ENCODE results near the gene CCDC18.
A peak's percentile ranks its signal among the peaks of the same experiment; 100 is the strongest.

The CCDC18 gene

DNA sequence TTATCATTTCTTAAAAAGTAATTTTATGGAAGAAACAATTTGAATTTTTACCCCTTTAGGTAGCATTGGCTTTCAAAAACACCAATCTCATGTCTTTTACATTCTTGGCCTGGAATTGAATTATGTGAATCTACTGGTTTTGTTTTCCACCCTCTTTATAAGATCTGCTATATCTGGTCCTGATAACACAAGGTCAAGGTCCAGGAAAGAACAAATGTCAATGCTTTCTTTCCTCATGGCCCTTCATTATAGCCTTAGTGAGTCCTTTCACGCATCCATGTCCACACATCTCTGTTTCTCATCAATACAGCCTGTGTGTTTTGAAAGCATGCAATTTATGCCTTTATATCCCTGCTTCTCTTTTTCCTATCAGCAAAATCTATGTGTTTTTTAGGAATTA is 141.2 kb downstream of the CCDC18 start:
- no peak for DNase-seq

DNA sequence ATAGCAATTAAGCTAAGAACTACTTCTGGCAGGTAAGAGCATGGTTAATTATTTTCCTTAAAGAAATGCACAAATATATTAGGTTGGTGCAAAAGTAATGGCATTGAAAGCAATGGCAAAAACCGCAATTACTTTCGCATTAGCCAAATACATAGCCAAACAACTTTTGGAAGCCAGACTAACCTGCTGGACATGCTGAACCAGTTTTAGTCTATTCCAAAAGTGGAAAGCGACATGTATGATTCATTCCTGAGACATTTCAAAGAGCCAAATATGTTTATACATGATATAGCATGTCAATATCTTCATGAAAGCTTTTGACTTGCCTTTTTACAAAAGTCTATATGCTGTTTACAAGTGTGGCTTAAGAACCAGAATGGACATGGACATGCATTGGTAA is 141.8 kb downstream of the CCDC18 start:
- DNase-seq, result no peak

DNA sequence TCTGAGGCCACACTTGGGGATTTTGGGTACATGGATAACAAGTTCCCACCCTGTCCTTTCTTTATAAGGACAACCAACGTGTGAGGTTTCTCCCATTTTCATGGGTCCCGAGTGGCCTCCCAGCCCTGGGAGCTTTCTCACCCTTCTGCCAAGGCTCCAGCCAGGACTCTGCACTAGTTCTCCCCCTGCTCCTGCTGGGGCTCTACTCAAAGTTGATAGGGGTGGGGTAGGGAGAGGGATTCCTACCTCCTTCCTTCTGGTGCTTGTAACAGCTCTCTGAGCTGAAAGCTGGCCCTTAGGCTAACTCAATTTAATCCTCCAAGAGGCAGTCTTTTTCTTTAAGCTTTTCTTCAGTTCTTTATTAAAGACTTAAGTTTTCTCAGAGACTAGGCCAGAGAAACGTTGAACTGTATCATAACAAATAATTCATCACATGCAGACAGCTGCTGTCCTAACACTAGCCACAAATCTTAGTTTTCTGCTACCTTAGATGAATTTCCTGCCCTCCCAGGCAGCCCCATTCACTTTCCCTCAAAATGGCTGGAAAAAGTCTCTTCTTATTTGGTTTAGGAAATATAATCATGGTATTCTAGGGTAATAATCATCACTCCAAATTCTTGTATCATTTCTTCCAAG is 142.8 kb downstream of the CCDC18 start:
- DNase-seq, result no peak

DNA sequence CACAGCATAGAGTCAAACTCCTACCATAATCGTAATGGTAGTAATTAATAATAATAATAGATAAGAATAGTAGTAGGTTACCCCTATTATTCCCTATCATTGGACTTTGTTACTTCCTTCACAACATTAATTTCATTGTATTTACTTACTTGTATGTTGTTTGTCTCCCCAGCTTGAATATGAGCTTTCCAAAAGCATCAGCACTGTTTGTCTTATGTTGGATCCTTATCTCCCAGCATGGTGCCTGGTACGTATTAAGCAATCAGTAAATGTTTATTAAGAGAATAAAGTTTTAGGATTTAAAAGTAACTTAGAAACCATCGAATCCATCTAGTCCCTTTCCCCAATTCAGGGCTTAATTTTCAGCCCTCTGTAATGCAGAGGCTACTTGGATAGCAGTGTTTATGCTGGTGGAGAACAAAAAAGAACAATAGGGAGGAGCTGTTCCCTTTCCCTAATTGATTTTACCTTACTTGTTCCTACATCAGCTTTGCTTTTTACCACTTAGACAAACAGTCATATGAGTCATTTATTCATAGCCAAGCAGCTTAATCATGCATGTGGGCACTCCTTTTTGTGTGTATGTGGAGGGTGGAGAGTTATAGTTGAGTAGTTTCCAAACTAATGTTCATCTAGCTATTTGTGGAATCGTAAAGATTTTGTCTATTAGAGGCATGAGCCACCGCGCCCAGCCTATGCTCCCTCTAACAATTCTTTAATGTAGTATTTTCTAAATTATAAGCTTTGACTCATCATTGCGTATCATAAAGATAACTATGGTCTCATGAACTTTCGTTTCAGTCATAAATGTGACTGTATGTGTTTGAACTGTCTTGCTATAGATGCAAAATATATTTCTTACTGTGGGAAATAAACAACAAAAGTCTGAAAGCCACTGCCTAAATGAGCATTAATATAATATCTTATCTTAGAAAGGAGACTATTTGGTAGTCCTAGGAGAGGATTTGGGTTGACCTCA is 144.3 kb downstream of the CCDC18 start:
- DNase-seq, result peak; percentile 86

Data from kidney glomerular epithelial cell (primary cell).